Body of pancreas (tissue), 4 donors: ENCODE data around the gene BEAN1. TPM values are rescaled to one million over a fixed set of nuclear protein-coding genes. Genes with fewer than 3 reads are reported as not detected.
"Not testable (repeated sequence)": the region's sequence is repeated elsewhere in the genome, so short reads cannot be mapped to it uniquely, and the experiment has no call there.

Source experiments
- ATAC-seq: fragments of 150-250 bp; one replicate; pipeline ENCODE4 v1.9.1; 2016
- DNase-seq, 4 donors: peaks; one replicate each; pipeline ENCODE4 v3.0.0-alpha.2; 2019
- H3K27ac ChIP-seq, 4 donors: fragments of 200-600 bp; sonication (generic); 1 replicate in 3 of 4; 2 replicates in 1 of 4; pipeline versions ENCODE4 v1.5.1 to v1.6.1; 2016 to 2019; ENCODE audit warnings: mild to moderate bottlenecking in 1 of 4, mixed read lengths in 1 of 4, moderate library complexity in 1 of 4
- H3K27me3 ChIP-seq, 2 donors: fragments of 200-600 bp; sonication (generic); one replicate each; pipeline ENCODE4 v1.6.0; 2016; ENCODE audit warnings: mild to moderate bottlenecking in 1 of 2
- H3K36me3 ChIP-seq, 2 donors: fragments of 200-600 bp; sonication (generic); replicated peaks in 1 of 2; 2 replicates each; pipeline ENCODE4 v1.5.1; 2016; ENCODE audit warnings: low read depth in 2 of 2; ENCODE audit not compliant: insufficient read depth in 1 of 2
- H3K4me1 ChIP-seq: fragments of 200-600 bp; sonication (generic); one replicate; pipeline ENCODE4 v1.6.0; 2016
- H3K4me3 ChIP-seq, 2 donors: fragments of 200-600 bp; sonication (generic); 1 replicate in 1 of 2; 2 replicates in 1 of 2; pipeline ENCODE4 v1.5.1; 2016 to 2019
- H3K9me3 ChIP-seq, 3 donors: fragments of 200-600 bp; sonication (generic); 1 replicate in 2 of 3; 2 replicates in 1 of 3; pipeline ENCODE4 v1.5.1; 2016
- CTCF ChIP-seq, 7 experiments: fragments of 450-650 bp in 4 of 7; fragments of 200-600 bp in 3 of 7; sonication (generic) in 3 of 7; IDR thresholded peaks; one replicate each; pipeline ENCODE4 v1.5.1; 2016 to 2019; ENCODE audit warnings: antibody characterized with exemption in 7 of 7
- POLR2A ChIP-seq, 3 donors: fragments of 450-650 bp; IDR thresholded peaks; one replicate each; pipeline ENCODE4 v1.6.1; 2016; ENCODE audit warnings: antibody characterized with exemption in 3 of 3, mild to moderate bottlenecking in 2 of 3
- WGBS, 2 donors: methylation state at CpG; one replicate each; pipeline ENCODE4 v1.1.5; 2017; 5-methylcytosine and 5-hydroxymethylcytosine counted together
- intact Hi-C: fragments of 100-400 bp; cut with DNase I; formaldehyde crosslinking; loops from one replicate; pipeline ENCODE4 v1.15.1; 2023
- total RNA-seq, 2 donors: library from RNA; depleted of rRNA; stranded (reverse); fragments of >200 nt; gene quantifications; one replicate each; pipeline ENCODE4 v1.1.0, GENCODE V29; 2016

Gene BEAN1
- total RNA-seq, 2 donors from 2014 or later: not detected

- Histone ChIP-seq H3K36me3 (no peaks in the 10 kb centered on the region), H3K4me1 (peaks cover 76% of the 10 kb centered on the region), H3K27ac (peak overlapping the region; percentile 76 to 92 (median 91)), H3K27me3 (no peaks in the 10 kb centered on the region), H3K9me3 (no peaks in the 10 kb centered on the region), H3K4me3 (no peak overlapping the region)
- intact Hi-C loops: no loop called here
- TF ChIP-seq CTCF (IDR thresholded peaks at IDR 0.05): no peak
- TF ChIP-seq POLR2A (IDR thresholded peaks at IDR 0.05): no peak
- ATAC-seq (peak; percentile 34), DNase-seq (peak; percentile 72 to 87 (median 82))
- 29 to 36% methylated on average over 11 to 12 of the region's 12 CpGs for WGBS, 2 donors
Measured at GRCh38 chr16:66510711-66511601, 83.9 kb downstream of the BEAN1 start.

GRCh38 chr16:66511602-66512271 lies 84.6 kb downstream of the BEAN1 start:
- Histone ChIP-seq H3K27me3 (no peaks in the 10 kb centered on the region), H3K27ac (peak overlapping the region; percentile 76 to 92 (median 91)), H3K4me3 (no peak overlapping the region), H3K36me3 (no peaks in the 10 kb centered on the region), H3K9me3 (no peaks in the 10 kb centered on the region), H3K4me1 (peaks cover 83% of the 10 kb centered on the region)
- ATAC-seq (peak; percentile 28), DNase-seq (peak in 3 of 4 donors; percentile 58 to 70 (median 66))
- no peak for TF ChIP-seq POLR2A (IDR thresholded peaks at IDR 0.05)
- TF ChIP-seq CTCF (IDR thresholded peaks at IDR 0.05): peak in 2 of 7 experiments; percentile 11 to 15
- intact Hi-C loops: no loop called here
- WGBS, 2 donors: 56 to 74% methylated on average over 13 of the region's 13 CpGs

GRCh38 chr16:66512272-66513110 lies 85.4 kb downstream of the BEAN1 start:
- no peak for TF ChIP-seq CTCF (IDR thresholded peaks at IDR 0.05)
- TF ChIP-seq POLR2A (IDR thresholded peaks at IDR 0.05): peak in 1 of 3 donors; percentile 13
- DNase-seq: peak in 1 of 4 donors; percentile 42
- Histone ChIP-seq H3K4me3 (no peak overlapping the region), H3K9me3 (no peaks in the 10 kb centered on the region), H3K27ac (peak overlapping the region; percentile 76 to 92 (median 91)), H3K36me3 (no peaks in the 10 kb centered on the region), H3K4me1 (peaks cover 87% of the 10 kb centered on the region), H3K27me3 (no peaks in the 10 kb centered on the region)
- intact Hi-C loops: no loop called here
- WGBS, 2 donors: 79 to 80% methylated on average over 15 of the region's 15 CpGs
- no peak for ATAC-seq

GRCh38 chr16:66513111-66513723 lies 86.1 kb downstream of the BEAN1 start:
- intact Hi-C loops: no loop called here
- no peaks in the 10 kb centered on the region for H3K9me3 ChIP-seq
- TF ChIP-seq CTCF (IDR thresholded peaks at IDR 0.05) (no peak), POLR2A (IDR thresholded peaks at IDR 0.05) (no peak)
- H3K4me1 ChIP-seq: peaks cover 87% of the 10 kb centered on the region
- peak overlapping the region; percentile 76 to 92 (median 91) for H3K27ac ChIP-seq
- no peak overlapping the region for H3K4me3 ChIP-seq
- WGBS, 2 donors: 67 to 79% methylated on average over 8 of the region's 8 CpGs
- no peaks in the 10 kb centered on the region for H3K27me3 ChIP-seq
- no peak for DNase-seq
- no peak for ATAC-seq
- no peaks in the 10 kb centered on the region for H3K36me3 ChIP-seq

GRCh38 chr16:66514391-66514790 lies 87.3 kb downstream of the BEAN1 start:
- intact Hi-C loops, H3K4me3 ChIP-seq, H3K36me3 ChIP-seq, DNase-seq, H3K27me3 ChIP-seq, H3K9me3 ChIP-seq, ATAC-seq: not testable (repeated sequence)
- 97% methylated on average over 8 to 9 of the region's 17 CpGs for WGBS, 2 donors
- Histone ChIP-seq H3K27ac (peak overlapping the region in 1 of 4 donors; percentile 6), H3K4me1 (peaks cover 77% of the 10 kb centered on the region)

GRCh38 chr16:66514980-66515595 lies 88.0 kb downstream of the BEAN1 start:
- intact Hi-C loops, H3K4me3 ChIP-seq, H3K9me3 ChIP-seq, ATAC-seq, H3K36me3 ChIP-seq, DNase-seq, H3K27me3 ChIP-seq: not testable (repeated sequence)
- H3K27ac ChIP-seq: peak overlapping the region in 3 of 4 donors; percentile 95 to 100 (median 99)
- H3K4me1 ChIP-seq: peaks cover 70% of the 10 kb centered on the region
- 80 to 93% methylated on average over 6 to 10 of the region's 10 CpGs for WGBS, 2 donors
